Activated naive CD8-positive, alpha-beta T cell treated with anti-CD3 and anti-CD28 coated beads, Interleukin-2, amount 50 U/mL, for 24 hours (primary cell): ENCODE data around the gene LMNB1.
A peak's percentile ranks its signal among the peaks of the same experiment; 100 is the strongest.
"Not testable (repeated sequence)": the region's sequence is repeated elsewhere in the genome, so short reads cannot be mapped to it uniquely, and the experiment has no call there.

Source experiments
- ATAC-seq: fragments of 150-1000 bp; cut with Tn5 transposase; one replicate; pipeline ENCODE4 v1.10.0; 2021
- DNase-seq: peaks from one replicate; pipeline ENCODE4 v3.0.0; 2021
- H3K27ac Mint-ChIP-seq: one replicate; pipeline ENCODE4 v1.8.0; 2021; ENCODE audit warnings: mild to moderate bottlenecking, mixed read lengths
- H3K27me3 Mint-ChIP-seq: one replicate; pipeline ENCODE4 v1.8.0; 2021; ENCODE audit warnings: mixed read lengths
- H3K36me3 Mint-ChIP-seq: one replicate; pipeline ENCODE4 v1.8.0; 2021; ENCODE audit warnings: low read depth, mixed read lengths
- H3K4me1 Mint-ChIP-seq: one replicate; pipeline ENCODE4 v1.8.0; 2021; ENCODE audit warnings: mixed read lengths
- H3K4me3 Mint-ChIP-seq: one replicate; pipeline ENCODE4 v1.8.0; 2021; ENCODE audit warnings: mild to moderate bottlenecking, moderate library complexity, mixed read lengths
- H3K9me3 Mint-ChIP-seq: one replicate; pipeline ENCODE4 v1.8.0; 2021; ENCODE audit warnings: mixed read lengths

LMNB1 gene

GRCh38 chr5:126763371-126763770, 13.6 kb upstream of the LMNB1 start:
- no peak for ATAC-seq
- no peak overlapping the region for H3K27ac Mint-ChIP-seq
- no peaks in the 10 kb centered on the region for H3K27me3 Mint-ChIP-seq
- no peak overlapping the region for H3K4me3 Mint-ChIP-seq
- no peaks in the 10 kb centered on the region for H3K9me3 Mint-ChIP-seq
- DNase-seq: no peak
- H3K36me3 Mint-ChIP-seq: no peaks in the 10 kb centered on the region
- peaks cover 45% of the 10 kb centered on the region for H3K4me1 Mint-ChIP-seq

- no peaks in the 10 kb centered on the region for H3K27me3 Mint-ChIP-seq
- H3K4me1 Mint-ChIP-seq: peaks cover 4% of the 10 kb centered on the region
- no peaks in the 10 kb centered on the region for H3K36me3 Mint-ChIP-seq
- DNase-seq: no peak
- no peak overlapping the region for H3K4me3 Mint-ChIP-seq
- no peaks in the 10 kb centered on the region for H3K9me3 Mint-ChIP-seq
- H3K27ac Mint-ChIP-seq: no peak overlapping the region
- no peak for ATAC-seq
These were observed 7.2 kb upstream of the LMNB1 start for GRCh38 chr5:126769703-126770102.

GRCh38 chr5:126773536-126773935, 3.4 kb upstream of the LMNB1 start:
- H3K27ac Mint-ChIP-seq, H3K27me3 Mint-ChIP-seq, H3K4me3 Mint-ChIP-seq, H3K9me3 Mint-ChIP-seq, ATAC-seq, DNase-seq: not testable (repeated sequence)
- peaks cover 16% of the 10 kb centered on the region for H3K4me1 Mint-ChIP-seq
- H3K36me3 Mint-ChIP-seq: peaks cover 10% of the 10 kb centered on the region

GRCh38 chr5:126774595-126774994, 2.3 kb upstream of the LMNB1 start:
- not testable (repeated sequence) for H3K9me3 Mint-ChIP-seq, H3K4me3 Mint-ChIP-seq, ATAC-seq, H3K27ac Mint-ChIP-seq, DNase-seq, H3K27me3 Mint-ChIP-seq
- Mint-ChIP-seq H3K36me3 (peaks cover 19% of the 10 kb centered on the region), H3K4me1 (peaks cover 23% of the 10 kb centered on the region)

- H3K36me3 Mint-ChIP-seq: peaks cover 35% of the 10 kb centered on the region
- peak overlapping the region; percentile 98 for H3K27ac Mint-ChIP-seq
- H3K4me3 Mint-ChIP-seq: peak overlapping the region; percentile 93
- DNase-seq (peak; percentile 53), ATAC-seq (peak; percentile 7)
- no peaks in the 10 kb centered on the region for H3K9me3 Mint-ChIP-seq
- H3K4me1 Mint-ChIP-seq: peaks cover 34% of the 10 kb centered on the region
- H3K27me3 Mint-ChIP-seq: peaks cover 1% of the 10 kb centered on the region
These were observed 480 bp downstream of the LMNB1 start for GRCh38 chr5:126777257-126777974.

- Mint-ChIP-seq H3K9me3 (no peaks in the 10 kb centered on the region), H3K27me3 (peaks cover 1% of the 10 kb centered on the region), H3K4me1 (peaks cover 34% of the 10 kb centered on the region), H3K4me3 (peak overlapping the region; percentile 93), H3K36me3 (peaks cover 35% of the 10 kb centered on the region), H3K27ac (peak overlapping the region; percentile 98)
- ATAC-seq: peak; percentile 80
- DNase-seq: peak; percentile 93
These were observed 1.2 kb downstream of the LMNB1 start for GRCh38 chr5:126777975-126778674.

- ATAC-seq: peak; percentile 3
- peaks cover 38% of the 10 kb centered on the region for H3K4me1 Mint-ChIP-seq
- no peaks in the 10 kb centered on the region for H3K9me3 Mint-ChIP-seq
- no peak for DNase-seq
- H3K36me3 Mint-ChIP-seq: peaks cover 37% of the 10 kb centered on the region
- peak overlapping the region; percentile 93 for H3K4me3 Mint-ChIP-seq
- H3K27me3 Mint-ChIP-seq: peaks cover 1% of the 10 kb centered on the region
- H3K27ac Mint-ChIP-seq: peak overlapping the region; percentile 98
These were observed 1.9 kb downstream of the LMNB1 start for GRCh38 chr5:126778675-126779403.

GRCh38 chr5:126780165-126780827, 3.4 kb downstream of the LMNB1 start:
- ATAC-seq (no peak), DNase-seq (peak; percentile 32)
- H3K4me3 Mint-ChIP-seq: peak overlapping the region; percentile 93
- H3K9me3 Mint-ChIP-seq: no peaks in the 10 kb centered on the region
- H3K27me3 Mint-ChIP-seq: peaks cover 1% of the 10 kb centered on the region
- peaks cover 38% of the 10 kb centered on the region for H3K4me1 Mint-ChIP-seq
- peaks cover 37% of the 10 kb centered on the region for H3K36me3 Mint-ChIP-seq
- H3K27ac Mint-ChIP-seq: peak overlapping the region; percentile 98

GRCh38 chr5:126788409-126788808, 11.5 kb downstream of the LMNB1 start:
- DNase-seq: peak; percentile 21
- not testable (repeated sequence) for H3K9me3 Mint-ChIP-seq, H3K27me3 Mint-ChIP-seq, H3K4me3 Mint-ChIP-seq
- ATAC-seq: peak; percentile 63
- Mint-ChIP-seq H3K4me1 (peaks cover 46% of the 10 kb centered on the region), H3K36me3 (peaks cover 18% of the 10 kb centered on the region), H3K27ac (peak overlapping the region; percentile 62)

- ATAC-seq (no peak), DNase-seq (no peak)
- Mint-ChIP-seq H3K4me1 (peaks cover 37% of the 10 kb centered on the region), H3K9me3 (no peaks in the 10 kb centered on the region), H3K27me3 (no peaks in the 10 kb centered on the region), H3K27ac (no peak overlapping the region), H3K36me3 (peaks cover 12% of the 10 kb centered on the region), H3K4me3 (no peak overlapping the region)
These were observed 16.2 kb downstream of the LMNB1 start for GRCh38 chr5:126793097-126793496.

GRCh38 chr5:126793648-126794047, 16.7 kb downstream of the LMNB1 start:
- H3K27ac Mint-ChIP-seq: not testable (repeated sequence)

GRCh38 chr5:126794157-126794828, 17.4 kb downstream of the LMNB1 start:
- Mint-ChIP-seq H3K4me3 (no peak overlapping the region), H3K9me3 (no peaks in the 10 kb centered on the region), H3K4me1 (peaks cover 28% of the 10 kb centered on the region), H3K27me3 (no peaks in the 10 kb centered on the region), H3K27ac (no peak overlapping the region), H3K36me3 (peaks cover 9% of the 10 kb centered on the region)
- no peak for ATAC-seq
- DNase-seq: no peak

More at GRCh38 chr5:126793648-126794047, 16.7 kb downstream of the LMNB1 start:
- not testable (repeated sequence) for DNase-seq, H3K9me3 Mint-ChIP-seq, H3K4me3 Mint-ChIP-seq, H3K27me3 Mint-ChIP-seq, ATAC-seq, H3K36me3 Mint-ChIP-seq
- H3K4me1 Mint-ChIP-seq: peaks cover 31% of the 10 kb centered on the region

- DNase-seq: no peak
- H3K27me3 Mint-ChIP-seq: no peaks in the 10 kb centered on the region
- ATAC-seq: no peak
- no peak overlapping the region for H3K4me3 Mint-ChIP-seq
- no peak overlapping the region for H3K27ac Mint-ChIP-seq
- H3K4me1 Mint-ChIP-seq: peaks cover 30% of the 10 kb centered on the region
- no peaks in the 10 kb centered on the region for H3K9me3 Mint-ChIP-seq
- H3K36me3 Mint-ChIP-seq: peaks cover 15% of the 10 kb centered on the region
These were observed 22.8 kb downstream of the LMNB1 start for GRCh38 chr5:126799780-126800179.
